ENCODE measurements around the gene MEIS1. TPM values are rescaled to one million over a fixed set of nuclear protein-coding genes. Genes with fewer than 3 reads are reported as not detected.
"Not testable (repeated sequence)": the region's sequence is repeated elsewhere in the genome, so short reads cannot be mapped to it uniquely, and the experiment has no call there.

MEIS1 gene
- total RNA-seq, 1 donor from 2014 or later: not detected

DNA sequence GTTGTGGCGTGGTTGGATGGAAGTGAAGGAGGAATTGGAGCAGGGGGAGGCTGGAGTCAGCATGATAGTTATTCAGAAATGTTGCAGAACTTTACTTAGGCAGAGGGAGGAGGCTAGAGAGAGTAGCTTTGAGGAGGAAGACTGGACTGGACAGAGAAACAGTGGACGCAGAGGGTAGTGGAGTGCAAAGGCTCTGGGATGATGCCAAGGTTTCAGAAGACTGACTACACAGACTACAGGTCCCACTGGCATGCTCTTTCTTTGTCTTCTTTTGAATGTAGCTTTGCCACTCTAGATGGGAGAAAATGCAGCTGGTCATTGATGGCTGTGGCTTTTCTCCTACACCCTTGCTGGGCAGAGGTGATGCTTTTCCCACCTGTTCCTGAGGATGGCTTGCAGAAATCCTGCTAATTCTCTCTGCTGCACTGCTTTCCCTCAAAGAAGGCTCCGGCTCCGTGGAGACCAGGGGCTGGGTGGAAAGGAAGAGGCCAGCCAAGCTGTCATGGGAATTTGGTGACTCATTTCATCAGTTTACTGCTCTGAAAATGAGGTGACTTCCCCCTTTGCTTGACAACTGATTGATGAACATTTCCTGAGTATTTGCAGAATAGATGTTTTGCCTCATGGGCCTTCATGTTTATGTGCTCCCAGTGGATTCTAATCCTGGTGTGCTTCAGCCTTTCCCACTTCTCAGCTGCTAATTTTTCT, 42.4 kb downstream of the MEIS1 start:
- DNase-seq (no peak), ATAC-seq (ENCODE audit: low read depth) (no peak)
- TF ChIP-seq, protein P1, sequence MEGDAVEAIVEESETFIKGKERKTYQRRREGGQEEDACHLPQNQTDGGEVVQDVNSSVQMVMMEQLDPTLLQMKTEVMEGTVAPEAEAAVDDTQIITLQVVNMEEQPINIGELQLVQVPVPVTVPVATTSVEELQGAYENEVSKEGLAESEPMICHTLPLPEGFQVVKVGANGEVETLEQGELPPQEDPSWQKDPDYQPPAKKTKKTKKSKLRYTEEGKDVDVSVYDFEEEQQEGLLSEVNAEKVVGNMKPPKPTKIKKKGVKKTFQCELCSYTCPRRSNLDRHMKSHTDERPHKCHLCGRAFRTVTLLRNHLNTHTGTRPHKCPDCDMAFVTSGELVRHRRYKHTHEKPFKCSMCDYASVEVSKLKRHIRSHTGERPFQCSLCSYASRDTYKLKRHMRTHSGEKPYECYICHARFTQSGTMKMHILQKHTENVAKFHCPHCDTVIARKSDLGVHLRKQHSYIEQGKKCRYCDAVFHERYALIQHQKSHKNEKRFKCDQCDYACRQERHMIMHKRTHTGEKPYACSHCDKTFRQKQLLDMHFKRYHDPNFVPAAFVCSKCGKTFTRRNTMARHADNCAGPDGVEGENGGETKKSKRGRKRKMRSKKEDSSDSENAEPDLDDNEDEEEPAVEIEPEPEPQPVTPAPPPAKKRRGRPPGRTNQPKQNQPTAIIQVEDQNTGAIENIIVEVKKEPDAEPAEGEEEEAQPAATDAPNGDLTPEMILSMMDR (IDR thresholded peaks at IDR 0.05): no peak
- no peaks in the 10 kb centered on the region for H3K27me3 Mint-ChIP-seq
- ChIA-PET CTCF (no interaction called here), POLR2A (no interaction called here)
- H3K4me1 Mint-ChIP-seq: no peaks in the 10 kb centered on the region
- H3K36me3 Mint-ChIP-seq (ENCODE audit: low read depth): no peaks in the 10 kb centered on the region
- no peak overlapping the region for H3K27ac Mint-ChIP-seq
- H3K9me3 Mint-ChIP-seq: no peaks in the 10 kb centered on the region
- no peak overlapping the region for H3K4me3 Mint-ChIP-seq
- intact Hi-C loops (cut with micrococcal nuclease): no loop called here

DNA sequence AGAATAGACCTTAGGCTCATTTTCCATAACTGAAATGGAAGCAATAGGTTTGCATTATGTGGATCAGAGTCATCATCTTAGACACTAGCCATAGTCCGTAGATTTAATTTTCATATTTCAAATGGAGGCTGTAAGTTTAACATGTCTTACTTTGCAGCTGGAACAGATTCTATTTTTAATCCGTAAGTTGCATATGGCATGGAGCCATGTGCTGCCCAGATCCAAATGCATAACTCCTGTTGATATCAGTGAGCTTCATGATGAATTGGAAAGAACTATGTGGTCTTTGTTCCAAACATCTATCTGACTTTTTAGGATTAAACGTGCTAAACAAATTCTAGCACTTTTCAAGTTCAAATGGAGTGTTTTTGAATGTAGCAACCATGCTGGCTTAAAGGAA, 43.4 kb downstream of the MEIS1 start:
- DNase-seq (no peak), ATAC-seq (ENCODE audit: low read depth) (no peak)
- no peaks in the 10 kb centered on the region for H3K36me3 Mint-ChIP-seq (ENCODE audit: low read depth)
- POLR2A ChIA-PET: no interaction called here
- no peak overlapping the region for H3K27ac Mint-ChIP-seq
- TF ChIP-seq, protein P1 (IDR thresholded peaks at IDR 0.05): no peak
- no peaks in the 10 kb centered on the region for H3K27me3 Mint-ChIP-seq
- intact Hi-C loops (cut with micrococcal nuclease): no loop called here
- CTCF ChIA-PET: no interaction called here
- no peaks in the 10 kb centered on the region for H3K9me3 Mint-ChIP-seq
- no peaks in the 10 kb centered on the region for H3K4me1 Mint-ChIP-seq
- H3K4me3 Mint-ChIP-seq: no peak overlapping the region

DNA sequence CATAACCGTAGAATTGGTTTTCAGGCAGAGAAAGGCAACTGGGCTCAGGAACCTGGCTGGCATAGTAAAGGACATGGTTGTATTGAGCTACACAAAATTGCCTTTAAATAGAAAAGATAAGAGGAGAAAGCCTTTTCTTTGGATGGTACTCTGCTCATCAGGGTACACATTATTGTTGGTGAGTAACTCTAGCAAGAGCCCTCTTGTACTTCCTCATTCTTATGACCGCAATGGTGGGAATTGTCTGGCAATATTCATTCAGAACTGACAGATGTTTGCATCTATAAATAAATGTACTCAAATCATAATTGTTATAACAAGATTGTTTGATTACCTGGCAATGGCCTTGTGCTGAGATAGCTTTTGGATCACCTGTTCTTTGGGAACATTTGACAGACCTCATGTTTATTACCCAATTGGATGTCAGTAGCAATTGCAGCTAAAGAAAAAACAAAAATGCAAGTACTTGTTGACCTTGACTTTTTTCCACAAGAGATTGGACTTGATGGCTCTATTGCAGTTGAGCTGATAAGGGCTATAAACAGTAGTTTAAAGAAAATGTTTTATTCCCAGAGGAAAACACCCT, 43.9 kb downstream of the MEIS1 start:
- POLR2A ChIA-PET: no interaction called here
- Mint-ChIP-seq H3K27me3 (no peaks in the 10 kb centered on the region), H3K9me3 (no peaks in the 10 kb centered on the region), H3K4me1 (no peaks in the 10 kb centered on the region), H3K27ac (no peak overlapping the region), H3K36me3 (ENCODE audit: low read depth) (no peaks in the 10 kb centered on the region), H3K4me3 (no peak overlapping the region)
- DNase-seq: no peak
- intact Hi-C loops (cut with micrococcal nuclease): no loop called here
- ATAC-seq (ENCODE audit: low read depth): no peak
- CTCF ChIA-PET: no interaction called here
- TF ChIP-seq, protein P1 (IDR thresholded peaks at IDR 0.05): no peak

DNA sequence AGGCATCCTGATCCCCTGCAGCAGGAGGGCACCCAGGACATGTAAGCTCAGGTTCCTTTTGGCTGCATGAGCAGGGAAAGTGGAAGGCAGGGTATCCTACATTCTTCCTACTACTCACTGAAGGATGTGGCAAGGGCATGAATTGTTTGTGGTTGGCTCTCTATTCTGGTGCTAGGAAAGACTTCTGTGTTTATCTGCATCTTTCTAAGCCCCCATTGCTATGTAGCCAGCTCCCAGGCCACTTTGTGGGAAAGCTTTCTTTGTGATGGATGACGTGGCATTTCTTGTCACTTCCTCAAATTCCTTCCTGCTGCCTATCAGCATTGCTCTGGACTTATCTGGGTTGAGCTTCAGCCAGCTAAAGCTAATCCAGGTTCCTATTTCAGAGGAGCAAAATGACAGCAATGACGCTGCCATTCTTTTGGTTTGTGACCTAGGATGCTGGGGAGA, 46.2 kb downstream of the MEIS1 start:
- Mint-ChIP-seq H3K4me3 (no peak overlapping the region), H3K27ac (no peak overlapping the region), H3K4me1 (no peaks in the 10 kb centered on the region), H3K9me3 (no peaks in the 10 kb centered on the region), H3K27me3 (no peaks in the 10 kb centered on the region), H3K36me3 (ENCODE audit: low read depth) (no peaks in the 10 kb centered on the region)
- DNase-seq (no peak), ATAC-seq (ENCODE audit: low read depth) (no peak)
- ChIA-PET CTCF (no interaction called here), POLR2A (no interaction called here)
- intact Hi-C loops (cut with micrococcal nuclease): no loop called here
- TF ChIP-seq, protein P1 (IDR thresholded peaks at IDR 0.05): no peak

DNA sequence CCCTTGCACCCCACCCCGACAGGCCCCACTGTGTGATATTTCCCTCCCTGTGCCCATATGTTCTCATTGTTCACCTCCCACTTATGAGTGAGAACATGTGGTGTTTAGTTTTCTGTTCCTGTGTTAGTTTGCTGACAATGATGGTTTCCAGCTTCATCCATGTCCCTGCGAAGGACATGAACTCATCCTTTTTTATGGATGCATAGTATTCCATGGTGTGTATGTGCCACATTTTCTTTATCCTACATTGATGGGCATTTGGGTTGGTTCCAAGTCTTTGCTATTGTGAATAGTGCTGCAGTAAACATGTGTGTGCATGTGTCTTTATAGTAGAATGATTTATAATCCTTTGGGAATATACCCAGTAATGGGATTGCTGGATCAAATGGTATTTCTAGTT, 50.3 kb downstream of the MEIS1 start:
- H3K9me3 Mint-ChIP-seq; DNase-seq; H3K4me3 Mint-ChIP-seq; CTCF ChIA-PET; H3K27me3 Mint-ChIP-seq; H3K27ac Mint-ChIP-seq; POLR2A ChIA-PET; ATAC-seq (ENCODE audit: low read depth); H3K4me1 Mint-ChIP-seq; H3K36me3 Mint-ChIP-seq (ENCODE audit: low read depth); intact Hi-C loops (cut with micrococcal nuclease): not testable (repeated sequence)
